GM12865 (cell line): ENCODE measurements around the gene STRBP.

Experiments
- DNase-seq: peaks from one replicate; pipeline ENCODE4 v3.0.0; 2010; ENCODE audit warnings: low read depth
- H3K4me3 ChIP-seq: 2 replicates; pipeline ENCODE4 v1.5.1; 2011; ENCODE audit warnings: mild to moderate bottlenecking, low read depth, low read length, control low read depth
- TF ChIP-seq, protein P1 (sequence below): IDR thresholded peaks from 2 replicates; pipeline ENCODE4 v1.5.1; 2011; ENCODE audit warnings: low read length, control low read depth, low read depth, inconsistent platforms; ENCODE audit not compliant: insufficient read depth; ENCODE audit errors: missing control alignments

The STRBP gene

DNA sequence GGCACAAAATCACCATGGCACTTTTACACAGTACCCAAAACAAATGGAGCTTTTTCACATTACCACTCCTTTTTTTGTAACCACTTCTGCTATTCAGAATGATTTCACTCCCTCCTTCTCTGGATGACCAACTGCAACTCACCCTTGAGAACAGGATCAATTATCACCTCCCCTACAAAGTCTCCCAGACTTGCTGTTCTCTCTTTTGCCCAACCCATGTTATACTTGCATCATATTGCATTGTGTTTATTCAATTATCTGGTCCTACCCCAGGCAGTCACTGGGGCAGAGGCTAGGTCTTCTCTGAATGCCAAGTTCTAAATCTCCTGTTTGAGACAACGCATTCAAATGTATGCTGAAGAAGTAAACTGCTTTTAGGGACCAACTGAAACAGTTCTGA is 139.0 kb downstream of the STRBP start:
- no peak overlapping the region for H3K4me3 ChIP-seq
- TF ChIP-seq, protein P1, sequence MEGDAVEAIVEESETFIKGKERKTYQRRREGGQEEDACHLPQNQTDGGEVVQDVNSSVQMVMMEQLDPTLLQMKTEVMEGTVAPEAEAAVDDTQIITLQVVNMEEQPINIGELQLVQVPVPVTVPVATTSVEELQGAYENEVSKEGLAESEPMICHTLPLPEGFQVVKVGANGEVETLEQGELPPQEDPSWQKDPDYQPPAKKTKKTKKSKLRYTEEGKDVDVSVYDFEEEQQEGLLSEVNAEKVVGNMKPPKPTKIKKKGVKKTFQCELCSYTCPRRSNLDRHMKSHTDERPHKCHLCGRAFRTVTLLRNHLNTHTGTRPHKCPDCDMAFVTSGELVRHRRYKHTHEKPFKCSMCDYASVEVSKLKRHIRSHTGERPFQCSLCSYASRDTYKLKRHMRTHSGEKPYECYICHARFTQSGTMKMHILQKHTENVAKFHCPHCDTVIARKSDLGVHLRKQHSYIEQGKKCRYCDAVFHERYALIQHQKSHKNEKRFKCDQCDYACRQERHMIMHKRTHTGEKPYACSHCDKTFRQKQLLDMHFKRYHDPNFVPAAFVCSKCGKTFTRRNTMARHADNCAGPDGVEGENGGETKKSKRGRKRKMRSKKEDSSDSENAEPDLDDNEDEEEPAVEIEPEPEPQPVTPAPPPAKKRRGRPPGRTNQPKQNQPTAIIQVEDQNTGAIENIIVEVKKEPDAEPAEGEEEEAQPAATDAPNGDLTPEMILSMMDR: no peak
- DNase-seq: no peak

DNA sequence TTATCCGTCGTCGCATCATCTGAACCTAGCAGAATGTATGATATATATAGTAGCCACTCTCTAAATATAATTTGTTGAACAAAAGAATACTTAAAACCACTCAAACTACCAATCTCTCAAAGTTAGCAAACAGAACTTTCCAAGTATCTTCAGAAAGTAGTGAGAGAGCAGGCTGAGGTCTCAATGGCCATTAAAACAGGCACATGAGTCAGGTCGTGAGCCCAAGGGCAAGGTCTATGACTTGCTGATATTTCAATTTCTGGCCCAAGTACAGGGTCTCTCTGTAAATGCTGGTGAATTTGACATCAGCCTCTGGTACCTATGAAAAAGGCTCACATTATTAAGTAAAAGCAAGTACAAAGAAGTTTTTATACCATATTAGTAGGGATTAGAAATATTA is 139.8 kb downstream of the STRBP start:
- no peak overlapping the region for H3K4me3 ChIP-seq
- DNase-seq: no peak
- TF ChIP-seq, protein P1: no peak

DNA sequence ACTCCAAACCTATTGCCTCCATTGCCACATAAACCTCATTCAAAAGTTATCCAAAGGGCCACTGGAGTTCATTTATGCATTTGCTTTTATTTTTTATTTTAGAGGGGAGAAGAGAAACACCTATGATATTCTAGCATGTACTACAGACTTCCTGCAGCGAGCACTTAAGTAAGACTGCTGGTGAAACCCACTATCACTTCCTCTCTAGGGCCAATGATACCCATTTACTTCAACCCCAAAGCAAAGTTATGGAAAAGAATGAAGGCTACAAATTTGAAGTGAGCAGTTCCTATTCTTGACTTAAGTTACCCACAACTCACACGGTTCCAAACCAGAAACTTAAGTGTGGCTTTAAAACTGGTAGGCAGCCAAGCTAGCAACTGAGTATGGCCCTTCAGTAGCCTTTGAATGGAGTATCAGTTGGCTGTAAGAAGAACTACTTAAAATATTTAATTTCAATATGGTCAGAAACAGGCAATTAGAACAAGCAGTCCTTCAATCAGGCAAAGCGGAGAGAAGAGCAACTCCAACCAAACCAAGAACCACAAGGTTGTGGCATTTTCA is 140.8 kb downstream of the STRBP start:
- DNase-seq: no peak
- TF ChIP-seq, protein P1: no peak
- no peak overlapping the region for H3K4me3 ChIP-seq

DNA sequence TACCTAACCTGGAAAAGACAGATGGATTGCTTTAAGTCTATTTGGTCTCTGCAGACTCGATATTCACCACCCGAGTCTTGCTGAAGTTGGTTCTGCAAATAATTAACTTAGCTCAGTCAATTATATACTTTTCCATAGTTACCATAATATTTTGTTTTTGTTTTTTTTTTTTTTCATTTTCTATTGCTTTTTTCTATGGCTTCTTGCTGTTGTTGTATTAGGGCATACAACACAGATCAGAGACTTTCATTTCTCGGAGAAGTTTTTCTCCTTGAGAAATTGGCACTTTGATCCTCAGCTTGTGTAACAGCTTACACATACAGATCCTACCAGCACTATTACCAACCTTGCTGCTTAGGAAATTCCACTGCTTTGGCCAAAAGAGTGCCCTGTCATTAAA is 146.9 kb downstream of the STRBP start:
- no peak overlapping the region for H3K4me3 ChIP-seq
- no peak for DNase-seq
- TF ChIP-seq, protein P1: no peak

DNA sequence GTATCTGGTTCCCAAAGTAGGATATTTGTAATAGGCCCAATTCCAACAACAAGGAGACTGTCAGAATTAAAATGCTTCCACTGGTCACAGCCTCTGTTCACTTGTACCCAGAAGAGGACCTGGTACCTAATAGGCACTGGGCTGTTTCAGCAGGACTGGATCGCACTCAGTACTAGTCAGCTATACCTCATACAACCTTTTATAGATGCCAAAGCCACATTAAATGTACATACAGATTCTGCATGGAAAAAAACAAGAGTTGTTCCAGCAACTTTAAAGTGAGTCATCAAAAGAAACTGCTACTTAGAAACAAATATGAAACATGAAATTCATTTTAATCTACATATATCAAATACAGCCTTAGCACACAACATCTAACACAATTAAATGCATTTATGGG is 147.4 kb downstream of the STRBP start:
- H3K4me3 ChIP-seq: no peak overlapping the region
- no peak for DNase-seq
- TF ChIP-seq, protein P1: no peak

DNA sequence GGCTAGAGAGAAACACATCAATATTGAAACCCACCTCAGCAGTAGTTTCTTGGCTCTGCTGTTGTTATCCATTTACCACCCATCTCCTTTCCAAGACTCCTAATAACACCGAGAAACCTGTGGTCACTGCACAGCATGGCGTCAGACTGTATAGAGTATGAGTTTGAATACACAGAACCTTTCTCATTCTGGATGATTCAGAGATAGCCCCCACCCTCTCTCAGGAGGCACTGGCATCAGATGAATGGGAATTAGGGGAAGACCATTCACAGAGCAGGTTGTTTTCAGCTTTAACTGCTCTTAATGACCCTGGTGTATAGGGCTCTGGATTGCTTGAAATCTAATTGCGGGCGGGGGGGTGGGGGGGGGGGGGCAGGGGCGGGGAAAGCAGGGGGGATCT is 148.3 kb downstream of the STRBP start:
- DNase-seq: no peak
- no peak overlapping the region for H3K4me3 ChIP-seq
- TF ChIP-seq, protein P1: no peak

DNA sequence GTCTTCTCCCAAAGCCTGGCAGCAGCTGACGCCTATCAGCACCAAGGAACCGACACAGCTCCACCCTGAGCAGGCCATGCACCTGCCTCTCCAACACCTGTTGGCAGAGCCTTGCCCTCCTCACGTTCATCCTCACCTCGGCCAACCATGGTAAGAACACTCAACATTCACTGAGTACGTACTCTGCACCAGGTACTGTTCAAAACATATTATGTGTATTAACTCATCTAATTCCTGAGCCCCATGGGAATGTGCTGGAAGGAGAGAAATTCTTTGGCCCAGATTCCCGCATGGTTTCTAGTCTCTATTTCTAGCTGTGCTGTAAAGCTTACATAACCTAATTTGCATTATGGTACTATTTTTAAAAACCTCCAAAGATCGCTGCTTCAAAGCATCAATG is 148.8 kb downstream of the STRBP start:
- H3K4me3 ChIP-seq: no peak overlapping the region
- TF ChIP-seq, protein P1: no peak
- no peak for DNase-seq
